GM19467 (cell line): ENCODE results near the gene MARCO.
"Not testable (repeated sequence)": the region's sequence is repeated elsewhere in the genome, so short reads cannot be mapped to it uniquely, and the experiment has no call there.

Experiments
- ATAC-seq: cut with Tn5 transposase; IDR thresholded peaks from one replicate; pipeline ENCODE4 v1.9.1; 2021; ENCODE audit warnings: mild to moderate bottlenecking, moderate library complexity; ENCODE audit not compliant: unreplicated experiment

Gene MARCO

GRCh38 chr2:118929059-118929458, 12.9 kb upstream of the MARCO start:
- ATAC-seq: no peak

GRCh38 chr2:118932949-118933348, 9.0 kb upstream of the MARCO start:
- no peak for ATAC-seq

GRCh38 chr2:118936306-118936705, 5.7 kb upstream of the MARCO start:
- ATAC-seq: no peak

GRCh38 chr2:118936936-118937335, 5.1 kb upstream of the MARCO start:
- no peak for ATAC-seq

- ATAC-seq: no peak
These were observed 4.2 kb upstream of the MARCO start for GRCh38 chr2:118937817-118938216.

- no peak for ATAC-seq
These were observed 2.0 kb upstream of the MARCO start for GRCh38 chr2:118939994-118940393.

- ATAC-seq: no peak
These were observed 1.4 kb upstream of the MARCO start for GRCh38 chr2:118940486-118941120.

- no peak for ATAC-seq
These were observed 1.3 kb downstream of the MARCO start for GRCh38 chr2:118943286-118943685.

GRCh38 chr2:118945881-118946280, 3.9 kb downstream of the MARCO start:
- ATAC-seq: no peak

- ATAC-seq: not testable (repeated sequence)
These were observed 6.3 kb downstream of the MARCO start for GRCh38 chr2:118948266-118948665.

- ATAC-seq: no peak
These were observed 12.5 kb downstream of the MARCO start for GRCh38 chr2:118954297-118955060.

GRCh38 chr2:118965737-118966136, 23.7 kb downstream of the MARCO start:
- no peak for ATAC-seq

GRCh38 chr2:118967124-118967880, 25.3 kb downstream of the MARCO start:
- ATAC-seq: no peak

- ATAC-seq: no peak
These were observed 26.0 kb downstream of the MARCO start for GRCh38 chr2:118968042-118968441.

GRCh38 chr2:118968961-118969733, 27.2 kb downstream of the MARCO start:
- no peak for ATAC-seq

- no peak for ATAC-seq
These were observed 27.9 kb downstream of the MARCO start for GRCh38 chr2:118969734-118970395.

- ATAC-seq: no peak
These were observed 28.6 kb downstream of the MARCO start for GRCh38 chr2:118970396-118971135.

GRCh38 chr2:118971245-118972122, 29.5 kb downstream of the MARCO start:
- no peak for ATAC-seq

- no peak for ATAC-seq
These were observed 31.6 kb downstream of the MARCO start for GRCh38 chr2:118973542-118973951.
